Measurements from ENCODE around the gene WT1.

- no peak for TF ChIP-seq YY1 (tag by site-specific recombination; IDR thresholded peaks at IDR 0.05)
- TF ChIP-seq ZNF707 (tag by site-specific recombination; IDR thresholded peaks at IDR 0.05) = no peak
- no peak for TF ChIP-seq ELK4 (IDR thresholded peaks at IDR 0.05; ENCODE audit: borderline replicate concordance, low read depth, low read length)
- TF ChIP-seq REST (tag by site-specific recombination; IDR thresholded peaks at IDR 0.05) = no peak
- no peak for TF ChIP-seq CTCF (tag by site-specific recombination; IDR thresholded peaks at IDR 0.05)
- no peak for TF ChIP-seq PRDM4 (tag by site-specific recombination; IDR thresholded peaks at IDR 0.05)
- TF ChIP-seq ZBTB11 (tag by site-specific recombination; conservative IDR thresholded peaks at IDR 0.05; ENCODE audit: low read depth) = no peak
- no peak for TF ChIP-seq ZFP37 (tag by site-specific recombination; IDR thresholded peaks at IDR 0.05)
- TF ChIP-seq ZNF549 (tag by site-specific recombination; IDR thresholded peaks at IDR 0.05) = 0 out of 2 replicates have a peak, but pooled peaks have one; percentile 31
- no peak for TF ChIP-seq ZNF518A (tag by site-specific recombination; conservative IDR thresholded peaks at IDR 0.05; ENCODE audit: low read depth)
- TF ChIP-seq ZBTB7A (tag by site-specific recombination; IDR thresholded peaks at IDR 0.05; ENCODE audit: low read depth) = no peak
Observed at GRCh38 chr11:32386770-32387377, 48.5 kb downstream of the WT1 start.

Data from HEK293 (cell line).